GM21723 (cell line): Measurements from ENCODE around the gene ZFHX3.

Experiments used
- ATAC-seq: cut with Tn5 transposase; IDR thresholded peaks from one replicate; pipeline ENCODE4 v1.9.1; 2021; ENCODE audit warnings: mild to moderate bottlenecking, moderate library complexity; ENCODE audit not compliant: unreplicated experiment

Gene ZFHX3

GRCh38 chr16:72835086-72835485, 212.8 kb downstream of the ZFHX3 start:
- no peak for ATAC-seq

- ATAC-seq, result no peak
Measured at GRCh38 chr16:72834499-72834898, 213.4 kb downstream of the ZFHX3 start.

GRCh38 chr16:72833969-72834368, 214.0 kb downstream of the ZFHX3 start:
- ATAC-seq, result no peak

GRCh38 chr16:72833482-72833881, 214.4 kb downstream of the ZFHX3 start:
- no peak for ATAC-seq

GRCh38 chr16:72832621-72833248, 215.2 kb downstream of the ZFHX3 start:
- peak; percentile 70 for ATAC-seq

GRCh38 chr16:72829846-72830775, 217.8 kb downstream of the ZFHX3 start:
- ATAC-seq, result no peak

GRCh38 chr16:72827866-72828265, 220.1 kb downstream of the ZFHX3 start:
- no peak for ATAC-seq

- no peak for ATAC-seq
Measured at GRCh38 chr16:72825912-72826621, 221.9 kb downstream of the ZFHX3 start.

- no peak for ATAC-seq
Measured at GRCh38 chr16:72824761-72825160, 223.2 kb downstream of the ZFHX3 start.

GRCh38 chr16:72824027-72824426, 223.9 kb downstream of the ZFHX3 start:
- no peak for ATAC-seq

- no peak for ATAC-seq
Measured at GRCh38 chr16:72821185-72821950, 226.6 kb downstream of the ZFHX3 start.

GRCh38 chr16:72819345-72819744, 228.6 kb downstream of the ZFHX3 start:
- no peak for ATAC-seq

- ATAC-seq, result no peak
Measured at GRCh38 chr16:72818236-72818845, 229.6 kb downstream of the ZFHX3 start.

- ATAC-seq, result peak; percentile 73
Measured at GRCh38 chr16:72815348-72816318, 232.3 kb downstream of the ZFHX3 start.

GRCh38 chr16:72814226-72814625, 233.7 kb downstream of the ZFHX3 start:
- ATAC-seq, result no peak

- no peak for ATAC-seq
Measured at GRCh38 chr16:72812672-72813071, 235.3 kb downstream of the ZFHX3 start.

GRCh38 chr16:72811876-72812275, 236.1 kb downstream of the ZFHX3 start:
- no peak for ATAC-seq

GRCh38 chr16:72811188-72811720, 236.7 kb downstream of the ZFHX3 start:
- ATAC-seq, result no peak

GRCh38 chr16:72810480-72810879, 237.4 kb downstream of the ZFHX3 start:
- ATAC-seq, result no peak
